CD4-positive, alpha-beta T cell treated with Interleukin-17A for 4 hours (primary cell): ENCODE results near the gene SIK3.
"Not testable (repeated sequence)": the region's sequence is repeated elsewhere in the genome, so short reads cannot be mapped to it uniquely, and the experiment has no call there.

ENCODE experiments used
- DNase-seq: peaks from one replicate; pipeline ENCODE4 v3.0.0-alpha.2; 2020; ENCODE audit warnings: mixed read lengths

SIK3 gene

DNA sequence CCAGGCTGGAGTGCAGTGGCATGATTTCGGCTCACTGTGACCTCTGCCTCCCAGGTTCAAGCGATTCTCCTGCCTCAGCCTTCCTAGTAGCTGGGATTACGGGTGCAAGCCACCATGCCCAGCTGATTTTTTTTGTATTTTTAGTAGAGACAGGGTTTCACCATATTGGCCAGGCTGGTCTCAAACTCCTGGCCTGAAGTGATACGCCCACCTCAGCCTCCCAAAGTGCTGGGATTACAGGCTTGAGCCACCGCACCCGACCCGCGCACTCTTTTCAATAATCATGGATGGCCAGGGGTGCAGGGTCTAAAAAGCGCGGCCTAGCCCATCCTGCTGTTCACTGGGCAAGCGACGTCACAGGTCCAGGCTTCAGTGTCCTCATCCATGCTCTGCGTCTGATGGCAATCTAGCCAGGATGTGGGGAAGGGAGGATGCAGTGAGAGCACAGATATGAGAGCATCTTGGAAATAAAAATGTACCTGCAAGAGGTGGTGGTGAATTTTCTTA, 263.6 kb downstream of the SIK3 start:
- not testable (repeated sequence) for DNase-seq

- DNase-seq = no peak
Measured at GRCh38 chr11:116833816-116834534, 264.3 kb downstream of the SIK3 start.

DNA sequence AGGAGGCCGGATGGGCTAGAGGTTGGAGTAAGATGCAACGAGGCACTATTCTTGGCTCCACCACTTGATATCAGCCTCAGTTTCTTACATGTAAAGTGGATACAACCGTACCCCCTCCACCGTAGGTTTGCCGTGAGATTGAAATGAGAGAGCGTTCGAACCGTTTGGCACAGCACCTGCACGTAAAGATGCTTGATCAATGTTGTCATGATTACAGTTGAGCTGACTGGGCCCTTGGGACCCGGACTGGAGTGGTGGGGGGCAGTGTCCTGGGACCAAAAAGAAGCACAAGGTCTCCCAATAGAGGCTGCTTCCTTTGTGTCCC, 264.8 kb downstream of the SIK3 start:
- DNase-seq = no peak

- no peak for DNase-seq
Measured at GRCh38 chr11:116832350-116833290, 265.6 kb downstream of the SIK3 start.

DNA sequence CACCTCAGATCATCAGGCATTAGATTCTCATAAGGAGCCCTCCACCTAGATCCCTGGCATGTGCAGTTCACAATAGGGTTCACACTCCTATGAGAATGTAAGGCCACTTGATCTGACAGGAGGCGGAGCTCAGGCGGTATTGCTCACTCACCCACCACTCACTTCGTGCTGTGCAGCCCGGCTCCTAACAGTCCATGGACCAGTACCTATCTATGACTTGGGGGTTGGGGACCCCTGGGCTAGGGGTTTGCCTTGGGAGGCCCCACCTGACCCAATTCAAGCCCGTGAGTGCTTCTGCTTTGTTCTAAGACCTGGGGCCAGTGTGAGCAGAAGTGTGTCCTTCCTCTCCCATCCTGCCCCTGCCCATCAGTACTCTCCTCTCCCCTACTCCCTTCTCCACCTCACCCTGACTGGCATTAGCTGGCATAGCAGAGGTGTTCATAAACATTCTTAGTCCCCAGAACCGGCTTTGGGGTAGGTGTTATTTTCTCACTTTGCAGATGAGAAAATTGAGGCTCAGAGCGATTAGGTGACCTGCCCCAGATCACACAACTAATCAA, 266.4 kb downstream of the SIK3 start:
- DNase-seq = no peak

DNA sequence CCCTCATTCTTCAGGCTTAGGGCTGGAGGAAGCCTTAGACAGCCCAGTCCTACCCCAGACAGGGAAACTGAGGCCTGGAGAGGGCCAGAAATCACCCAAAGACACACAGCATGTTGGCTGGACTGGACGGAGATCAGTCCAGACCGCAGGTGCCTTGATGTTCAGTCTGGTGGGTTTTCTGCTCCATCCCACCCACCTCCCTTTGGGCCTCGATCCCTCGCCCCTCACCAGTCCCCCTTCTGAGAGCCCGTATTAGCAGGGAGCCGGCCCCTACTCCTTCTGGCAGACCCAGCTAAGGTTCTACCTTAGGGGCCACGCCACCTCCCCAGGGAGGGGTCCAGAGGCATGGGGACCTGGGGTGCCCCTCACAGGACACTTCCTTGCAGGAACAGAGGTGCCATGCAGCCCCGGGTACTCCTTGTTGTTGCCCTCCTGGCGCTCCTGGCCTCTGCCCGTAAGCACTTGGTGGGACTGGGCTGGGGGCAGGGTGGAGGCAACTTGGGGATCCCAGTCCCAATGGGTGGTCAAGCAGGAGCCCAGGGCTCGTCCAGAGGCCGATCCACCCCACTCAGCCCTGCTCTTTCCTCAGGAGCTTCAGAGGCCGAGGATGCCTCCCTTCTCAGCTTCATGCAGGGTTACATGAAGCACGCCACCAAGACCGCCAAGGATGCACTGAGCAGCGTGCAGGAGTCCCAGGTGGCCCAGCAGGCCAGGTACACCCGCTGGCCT, 267.9 kb downstream of the SIK3 start:
- no peak for DNase-seq

GRCh38 chr11:116829525-116830183, 268.6 kb downstream of the SIK3 start, which contains the start of gene APOC3:
Gene APOC3, plus strand, starts transcription at chr11:116829907. Its CDS starts 676 bp downstream, at chr11:116830583.
- DNase-seq = no peak

GRCh38 chr11:116828632-116829524, 269.4 kb downstream of the SIK3 start:
- no peak for DNase-seq

GRCh38 chr11:116827461-116827860, 270.8 kb downstream of the SIK3 start:
- DNase-seq = no peak

GRCh38 chr11:116826751-116827431, 271.3 kb downstream of the SIK3 start:
- no peak for DNase-seq

DNA sequence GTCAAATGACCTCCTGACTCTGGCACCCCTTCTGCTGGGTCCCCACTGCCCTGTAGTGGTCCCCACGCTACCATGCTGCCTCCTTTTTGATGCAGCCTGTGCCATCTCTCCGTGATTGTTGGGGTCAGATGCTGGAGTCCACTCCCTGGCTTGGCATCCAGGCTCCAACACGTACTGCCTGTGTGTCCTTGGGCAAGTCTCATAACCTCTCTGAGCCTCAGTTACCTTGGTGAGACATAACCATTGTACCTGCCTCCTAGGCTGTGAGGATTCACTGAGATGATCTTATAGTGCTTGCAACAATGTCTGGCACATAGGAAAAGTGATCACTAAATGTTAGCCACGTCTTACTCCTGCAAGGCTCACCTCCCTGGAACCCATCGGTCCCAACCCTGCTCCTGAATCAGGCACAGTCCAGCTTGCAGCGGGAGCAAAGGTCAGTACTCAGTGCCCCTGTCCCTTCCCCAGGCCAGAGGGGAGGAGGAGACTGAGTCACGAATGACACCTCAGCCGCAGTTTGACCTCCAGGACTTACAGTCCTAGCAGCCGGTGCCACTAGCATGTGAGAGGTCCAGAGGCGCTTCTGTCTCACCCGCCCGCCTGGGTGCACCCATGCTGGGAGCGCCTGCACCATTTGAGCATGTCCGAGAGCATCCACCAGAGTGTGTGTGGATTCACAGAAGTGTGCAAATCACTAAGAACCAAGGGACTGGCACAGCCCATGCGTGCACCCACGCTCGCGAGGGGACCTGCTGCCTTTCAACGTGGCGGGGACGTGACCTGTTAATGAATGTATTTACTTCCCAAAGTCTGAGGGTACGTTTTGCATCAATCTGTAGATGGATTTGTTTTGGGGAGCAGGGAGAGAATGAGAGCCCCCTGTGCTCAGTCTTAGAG, 272.1 kb downstream of the SIK3 start:
- no peak for DNase-seq

- DNase-seq = no peak
Measured at GRCh38 chr11:116825434-116825833, 272.8 kb downstream of the SIK3 start.

GRCh38 chr11:116823031-116823843, 275.0 kb downstream of the SIK3 start, which contains the start of gene APOA4:
Gene APOA4, minus strand, starts transcription at chr11:116823304. Its CDS starts 113 bp downstream, at chr11:116823191.
- DNase-seq = no peak

DNA sequence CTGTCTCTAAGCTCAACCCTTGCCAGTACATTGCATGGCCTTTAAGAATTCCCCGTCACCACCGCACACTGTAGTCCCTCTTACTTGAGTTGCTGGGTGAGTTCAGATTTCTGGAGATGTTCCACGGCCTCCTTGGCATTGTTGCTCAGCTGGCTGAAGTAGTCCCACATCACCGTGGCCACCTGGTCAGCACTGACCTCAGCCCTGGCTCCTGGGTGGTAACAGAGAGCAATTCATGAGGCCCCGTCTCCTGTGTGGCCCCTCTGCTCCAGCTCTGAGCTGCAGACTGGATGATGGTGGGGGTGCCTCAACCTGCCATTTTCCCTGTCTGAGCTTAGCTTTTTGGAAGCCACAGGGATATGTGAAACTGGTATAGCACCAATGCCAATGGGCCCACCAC, 275.7 kb downstream of the SIK3 start:
- DNase-seq = no peak

DNA sequence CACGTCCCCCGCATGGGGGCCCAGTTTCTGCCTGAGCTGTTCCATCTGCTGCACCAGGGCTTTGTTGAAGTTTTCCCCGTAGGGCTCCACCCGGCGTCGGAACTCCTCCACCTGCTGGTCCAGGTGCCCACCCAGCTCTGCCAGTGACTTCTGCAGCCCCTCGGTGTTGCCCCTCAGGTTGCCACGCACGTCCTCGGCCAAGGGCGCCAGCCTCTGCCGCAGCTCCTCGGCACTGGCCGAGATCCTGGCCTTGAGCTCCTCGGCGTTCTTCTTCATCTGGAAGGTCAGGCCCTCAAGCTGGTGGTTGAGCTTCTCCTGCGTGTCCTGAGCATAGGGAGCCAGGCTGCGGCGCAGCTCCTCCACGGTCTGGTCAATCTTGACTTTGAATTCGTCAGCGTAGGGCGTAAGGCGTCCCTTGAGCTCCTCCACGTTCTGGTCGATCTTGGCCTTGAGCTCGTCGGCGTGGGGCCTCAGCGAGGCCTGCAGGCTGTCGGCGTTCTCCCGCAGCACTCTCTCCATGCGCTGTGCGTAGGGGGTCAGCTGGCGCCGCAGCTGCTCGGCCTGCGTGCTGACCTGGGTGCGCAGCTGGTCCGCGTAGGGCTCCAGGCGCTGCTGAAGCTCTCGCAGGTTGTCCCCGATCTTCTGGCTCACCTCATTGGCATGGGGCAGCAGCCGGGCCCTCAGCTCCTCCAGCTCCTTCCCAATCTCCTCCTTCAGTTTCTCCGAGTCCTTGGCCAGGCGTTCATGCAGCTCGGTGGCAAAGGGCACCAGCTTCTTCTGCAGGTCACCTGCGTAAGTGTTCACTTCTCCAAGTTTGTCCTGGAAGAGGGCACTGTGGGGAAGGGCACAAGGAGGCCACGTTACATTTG, 276.9 kb downstream of the SIK3 start:
- no peak for DNase-seq

DNA sequence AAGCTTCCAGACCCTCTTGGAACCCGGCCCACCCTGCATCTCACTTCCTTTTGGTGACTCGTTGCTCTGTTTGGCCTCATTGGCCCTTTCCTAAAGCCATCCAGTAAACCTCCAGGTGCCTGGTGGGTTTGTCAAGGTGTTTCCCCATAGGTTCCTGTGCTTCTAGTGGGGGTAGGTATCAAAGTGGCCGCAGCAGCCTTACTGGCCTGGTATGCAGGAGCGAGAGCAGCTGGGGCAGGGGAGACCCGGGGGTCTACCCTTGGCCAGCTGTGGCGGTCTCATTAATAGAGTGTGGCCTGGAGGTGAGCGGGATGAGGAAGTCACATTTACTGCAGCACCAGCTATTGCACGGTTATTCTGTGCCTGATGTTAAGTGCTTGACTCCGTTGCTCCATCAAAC, 279.2 kb downstream of the SIK3 start:
- no peak for DNase-seq

- DNase-seq = no peak
Measured at GRCh38 chr11:116814502-116814901, 283.7 kb downstream of the SIK3 start.
